Liver (tissue), 3 donors: ENCODE results near the gene YKT6.

ENCODE experiments used
- CTCF ChIP-seq: fragments of 150-350 bp; IDR thresholded peaks from 2 replicates; pipeline ENCODE4 v1.5.1; 2017; ENCODE audit warnings: improper control_type of control experiment, low read depth, low read length; ENCODE audit not compliant: missing input control
- EGR1 ChIP-seq, 2 donors: IDR thresholded peaks; 2 replicates each; pipeline ENCODE4 v1.6.1; 2016 to 2018; ENCODE audit warnings: antibody characterized with exemption in 2 of 2, low read depth in 2 of 2
- FOXA2 ChIP-seq: IDR thresholded peaks from 2 replicates; pipeline ENCODE4 v1.6.1; 2016; ENCODE audit warnings: antibody characterized with exemption
- GABPA ChIP-seq, 2 donors: IDR thresholded peaks in 1 of 2; conservative IDR thresholded peaks in 1 of 2; 2 replicates each; pipeline ENCODE4 v1.6.1; 2016; ENCODE audit warnings: antibody characterized with exemption in 2 of 2, mild to moderate bottlenecking in 1 of 2, moderate library complexity in 1 of 2
- JUND ChIP-seq, 2 donors: IDR thresholded peaks; 2 replicates each; pipeline ENCODE4 v1.6.1; 2016; ENCODE audit warnings: antibody characterized with exemption in 2 of 2
- NR2F2 ChIP-seq: IDR thresholded peaks from 2 replicates; pipeline ENCODE4 v1.6.1; 2016; ENCODE audit warnings: antibody characterized with exemption
- RAD21 ChIP-seq, 2 donors: IDR thresholded peaks; 2 replicates each; pipeline ENCODE4 v1.6.1; 2016; ENCODE audit warnings: antibody characterized with exemption in 2 of 2, mild to moderate bottlenecking in 2 of 2
- RXRA ChIP-seq, 2 donors: IDR thresholded peaks; 2 replicates each; pipeline ENCODE4 v1.6.1; 2017 to 2018; ENCODE audit warnings: antibody characterized with exemption in 2 of 2, mild to moderate bottlenecking in 1 of 2
- SP1 ChIP-seq: IDR thresholded peaks from 2 replicates; pipeline ENCODE4 v1.6.1; 2018; ENCODE audit warnings: antibody characterized with exemption, mild to moderate bottlenecking
- TAF1 ChIP-seq: conservative IDR thresholded peaks from 2 replicates; pipeline ENCODE4 v1.6.1; 2016; ENCODE audit warnings: antibody characterized with exemption, mild to moderate bottlenecking
- YY1 ChIP-seq: IDR thresholded peaks from 2 replicates; pipeline ENCODE4 v1.6.1; 2016; ENCODE audit warnings: antibody characterized with exemption, mild to moderate bottlenecking
- TF ChIP-seq, protein P1 (sequence below): IDR thresholded peaks from 2 replicates; pipeline ENCODE4 v1.6.1; 2016; ENCODE audit warnings: antibody characterized with exemption, mild to moderate bottlenecking
- TF ChIP-seq, protein P2 (sequence below): IDR thresholded peaks from 2 replicates; pipeline ENCODE4 v1.6.1; 2016; ENCODE audit warnings: antibody characterized with exemption
- TF ChIP-seq, protein P3 (sequence below): IDR thresholded peaks from 2 replicates; pipeline ENCODE4 v1.6.1; 2016; ENCODE audit warnings: antibody characterized with exemption
- donor health status: healthy.
- donor health status: healthy.

- no peak for TF ChIP-seq TAF1
- TF ChIP-seq CTCF = no peak
- no peak for TF ChIP-seq YY1
- TF ChIP-seq RAD21 (IDR thresholded peaks at IDR 0.05) = no peak
- no peak for TF ChIP-seq GABPA (IDR thresholded peaks at IDR 0.05 in 1 of 2, conservative IDR thresholded peaks at IDR 0.05 in 1 of 2)
- TF ChIP-seq, protein P1, sequence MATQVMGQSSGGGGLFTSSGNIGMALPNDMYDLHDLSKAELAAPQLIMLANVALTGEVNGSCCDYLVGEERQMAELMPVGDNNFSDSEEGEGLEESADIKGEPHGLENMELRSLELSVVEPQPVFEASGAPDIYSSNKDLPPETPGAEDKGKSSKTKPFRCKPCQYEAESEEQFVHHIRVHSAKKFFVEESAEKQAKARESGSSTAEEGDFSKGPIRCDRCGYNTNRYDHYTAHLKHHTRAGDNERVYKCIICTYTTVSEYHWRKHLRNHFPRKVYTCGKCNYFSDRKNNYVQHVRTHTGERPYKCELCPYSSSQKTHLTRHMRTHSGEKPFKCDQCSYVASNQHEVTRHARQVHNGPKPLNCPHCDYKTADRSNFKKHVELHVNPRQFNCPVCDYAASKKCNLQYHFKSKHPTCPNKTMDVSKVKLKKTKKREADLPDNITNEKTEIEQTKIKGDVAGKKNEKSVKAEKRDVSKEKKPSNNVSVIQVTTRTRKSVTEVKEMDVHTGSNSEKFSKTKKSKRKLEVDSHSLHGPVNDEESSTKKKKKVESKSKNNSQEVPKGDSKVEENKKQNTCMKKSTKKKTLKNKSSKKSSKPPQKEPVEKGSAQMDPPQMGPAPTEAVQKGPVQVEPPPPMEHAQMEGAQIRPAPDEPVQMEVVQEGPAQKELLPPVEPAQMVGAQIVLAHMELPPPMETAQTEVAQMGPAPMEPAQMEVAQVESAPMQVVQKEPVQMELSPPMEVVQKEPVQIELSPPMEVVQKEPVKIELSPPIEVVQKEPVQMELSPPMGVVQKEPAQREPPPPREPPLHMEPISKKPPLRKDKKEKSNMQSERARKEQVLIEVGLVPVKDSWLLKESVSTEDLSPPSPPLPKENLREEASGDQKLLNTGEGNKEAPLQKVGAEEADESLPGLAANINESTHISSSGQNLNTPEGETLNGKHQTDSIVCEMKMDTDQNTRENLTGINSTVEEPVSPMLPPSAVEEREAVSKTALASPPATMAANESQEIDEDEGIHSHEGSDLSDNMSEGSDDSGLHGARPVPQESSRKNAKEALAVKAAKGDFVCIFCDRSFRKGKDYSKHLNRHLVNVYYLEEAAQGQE = no peak
- no peak for TF ChIP-seq SP1
- no peak for TF ChIP-seq NR2F2
- no peak for TF ChIP-seq RXRA (IDR thresholded peaks at IDR 0.05)
- TF ChIP-seq FOXA2 = no peak
- TF ChIP-seq, protein P2, sequence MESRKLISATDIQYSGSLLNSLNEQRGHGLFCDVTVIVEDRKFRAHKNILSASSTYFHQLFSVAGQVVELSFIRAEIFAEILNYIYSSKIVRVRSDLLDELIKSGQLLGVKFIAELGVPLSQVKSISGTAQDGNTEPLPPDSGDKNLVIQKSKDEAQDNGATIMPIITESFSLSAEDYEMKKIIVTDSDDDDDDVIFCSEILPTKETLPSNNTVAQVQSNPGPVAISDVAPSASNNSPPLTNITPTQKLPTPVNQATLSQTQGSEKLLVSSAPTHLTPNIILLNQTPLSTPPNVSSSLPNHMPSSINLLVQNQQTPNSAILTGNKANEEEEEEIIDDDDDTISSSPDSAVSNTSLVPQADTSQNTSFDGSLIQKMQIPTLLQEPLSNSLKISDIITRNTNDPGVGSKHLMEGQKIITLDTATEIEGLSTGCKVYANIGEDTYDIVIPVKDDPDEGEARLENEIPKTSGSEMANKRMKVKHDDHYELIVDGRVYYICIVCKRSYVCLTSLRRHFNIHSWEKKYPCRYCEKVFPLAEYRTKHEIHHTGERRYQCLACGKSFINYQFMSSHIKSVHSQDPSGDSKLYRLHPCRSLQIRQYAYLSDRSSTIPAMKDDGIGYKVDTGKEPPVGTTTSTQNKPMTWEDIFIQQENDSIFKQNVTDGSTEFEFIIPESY = no peak
- TF ChIP-seq EGR1 (IDR thresholded peaks at IDR 0.05; ENCODE audit: low read depth in 2 of 2) = no peak
- no peak for TF ChIP-seq JUND (IDR thresholded peaks at IDR 0.05)
- TF ChIP-seq, protein P3, sequence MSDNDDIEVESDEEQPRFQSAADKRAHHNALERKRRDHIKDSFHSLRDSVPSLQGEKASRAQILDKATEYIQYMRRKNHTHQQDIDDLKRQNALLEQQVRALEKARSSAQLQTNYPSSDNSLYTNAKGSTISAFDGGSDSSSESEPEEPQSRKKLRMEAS = no peak
Observed at GRCh38 chr7:44251881-44252280, 51.1 kb downstream of the YKT6 start.
